ENCODE data around the gene BOD1L2.

Gene BOD1L2

GRCh38 chr18:57150081-57150480 lies 3.2 kb downstream of the BOD1L2 start:
- DNase-seq (ENCODE audit: low read depth in 2 of 2) = no peak

DNA sequence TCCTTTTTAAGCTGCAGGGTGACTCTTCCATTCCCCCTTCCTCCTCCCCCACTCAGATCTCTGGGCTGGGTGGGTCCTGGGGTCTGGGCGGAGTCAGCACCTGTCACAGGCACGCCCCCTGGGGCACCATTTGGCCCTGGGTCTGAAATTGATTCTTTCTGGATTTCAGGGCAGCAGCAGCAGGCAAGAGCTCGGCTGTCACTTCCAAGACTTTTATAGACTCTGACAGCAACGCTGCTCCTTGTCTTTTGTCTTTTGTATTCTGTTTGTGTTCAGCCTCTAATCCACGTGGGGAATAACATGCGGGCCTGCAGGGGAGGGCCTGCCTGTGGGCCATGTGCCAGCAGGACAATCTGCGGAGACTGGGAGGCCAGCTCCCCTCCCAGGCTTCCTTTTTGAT lies 3.9 kb downstream of the BOD1L2 start:
- DNase-seq (ENCODE audit: low read depth in 2 of 2) = no peak

DNA sequence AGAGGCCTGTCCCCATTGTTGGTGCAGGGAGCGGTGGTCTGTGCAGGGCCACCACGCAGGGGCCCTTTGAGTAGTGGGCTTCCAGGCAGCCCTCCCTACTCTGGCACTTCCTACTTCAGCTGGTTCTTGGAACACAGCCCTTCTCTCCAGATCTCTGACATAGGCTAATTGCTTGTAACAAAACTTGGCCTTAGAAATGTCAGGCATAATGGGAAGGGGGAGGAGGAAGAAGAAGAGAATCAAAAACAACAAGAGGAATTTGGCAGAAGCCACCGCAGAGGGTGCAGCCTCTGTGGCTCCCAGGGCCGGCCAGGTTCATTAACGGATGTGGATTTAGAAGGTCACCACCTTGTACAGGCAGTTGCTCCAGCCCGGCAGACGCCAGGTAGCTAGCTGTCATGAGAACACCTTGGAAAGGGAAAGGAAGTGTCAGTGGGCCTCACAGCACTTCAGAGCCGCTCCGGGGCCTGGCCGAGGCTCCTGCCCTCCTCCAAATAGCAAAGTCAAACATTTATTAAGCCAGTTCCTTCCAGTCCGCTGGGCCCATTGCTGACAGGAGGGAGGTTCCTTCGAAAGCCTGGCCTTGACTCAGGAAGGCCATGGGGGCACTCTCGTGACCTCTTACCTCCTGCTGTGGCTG lies 7.4 kb downstream of the BOD1L2 start:
- DNase-seq (ENCODE audit: low read depth in 2 of 2) = no peak

DNA sequence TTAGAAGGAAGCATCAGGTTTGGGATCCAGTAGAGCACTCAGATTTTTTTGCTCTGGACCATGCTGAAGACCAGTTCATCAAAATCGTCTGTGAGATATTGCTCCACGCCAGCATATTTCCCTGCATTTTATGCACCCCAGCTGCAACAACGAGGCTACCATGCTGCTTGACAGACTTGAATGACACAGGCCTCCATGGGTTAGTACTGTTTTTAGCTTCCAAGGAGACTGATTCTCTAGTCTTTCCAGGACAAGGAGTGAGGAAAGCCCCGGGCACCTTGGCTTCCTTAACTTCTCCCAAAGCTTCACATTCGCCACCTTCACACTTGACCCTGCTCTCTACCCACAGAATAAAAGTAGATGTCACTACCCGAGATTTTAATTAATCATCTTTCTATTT lies 17.5 kb downstream of the BOD1L2 start:
- DNase-seq (ENCODE audit: low read depth in 2 of 2) = no peak

DNA sequence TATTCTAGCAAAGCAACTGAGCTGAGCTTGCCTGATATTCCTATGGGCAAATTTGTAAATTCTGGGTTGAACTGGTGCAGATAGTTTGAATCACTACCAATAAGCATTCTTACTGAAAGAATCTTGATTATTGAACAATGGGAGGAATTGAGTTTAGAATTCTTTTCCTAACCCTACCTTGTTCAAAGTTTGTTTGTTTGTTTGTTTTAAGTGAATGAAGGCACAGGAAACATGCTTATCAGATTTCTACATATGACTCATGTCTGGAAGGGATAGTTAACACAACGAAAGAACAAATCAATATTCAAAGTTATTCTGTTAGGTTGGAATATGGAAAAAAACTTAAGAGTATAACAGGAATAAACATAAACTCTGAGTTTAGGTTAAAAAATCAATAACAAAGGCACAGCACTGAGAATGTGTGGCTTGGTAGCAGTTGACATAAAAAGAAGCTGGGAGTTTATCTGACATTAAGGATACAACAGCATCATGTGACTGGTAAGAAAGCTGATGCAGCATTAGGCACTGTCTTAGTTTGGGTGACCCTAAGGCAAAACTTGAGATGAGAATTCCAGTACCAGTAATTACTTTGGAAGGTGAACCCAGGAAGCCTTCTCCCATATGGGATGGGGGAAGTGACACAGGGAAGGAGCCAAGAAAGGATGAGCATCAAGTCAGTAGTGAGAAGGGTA lies 20.9 kb downstream of the BOD1L2 start:
- DNase-seq (ENCODE audit: low read depth in 2 of 2) = no peak

- DNase-seq (ENCODE audit: low read depth in 2 of 2) = no peak
Measured at GRCh38 chr18:57171026-57171425, 24.1 kb downstream of the BOD1L2 start.

GRCh38 chr18:57175532-57175931 lies 28.6 kb downstream of the BOD1L2 start:
- no peak for DNase-seq (ENCODE audit: low read depth in 2 of 2)

DNA sequence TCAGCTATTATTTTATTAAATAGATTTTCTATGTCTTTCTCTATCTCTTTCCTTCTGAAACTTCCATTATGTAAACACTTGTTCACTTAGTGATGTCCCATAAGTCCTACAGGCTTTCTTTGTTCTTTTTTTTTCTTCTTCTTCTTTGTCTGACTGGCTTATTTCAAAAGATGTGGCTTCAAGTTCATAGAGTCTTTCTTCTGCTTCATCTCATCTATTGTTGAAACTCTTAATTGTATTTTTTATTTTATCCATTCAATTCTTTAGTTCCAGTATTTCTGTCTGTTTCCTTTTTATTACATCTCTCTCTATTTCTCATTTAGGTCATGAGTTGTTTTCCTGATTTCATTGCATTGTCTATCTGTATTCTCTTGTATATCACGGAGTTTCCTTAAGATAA lies 38.5 kb downstream of the BOD1L2 start:
- no peak for DNase-seq (ENCODE audit: low read depth in 2 of 2)

GRCh38 chr18:57188851-57189557 lies 42.1 kb downstream of the BOD1L2 start:
- no peak for DNase-seq (ENCODE audit: low read depth in 2 of 2)

- no peak for DNase-seq (ENCODE audit: low read depth in 2 of 2)
Measured at GRCh38 chr18:57190026-57190425, 43.1 kb downstream of the BOD1L2 start.

GRCh38 chr18:57194070-57194469 lies 47.2 kb downstream of the BOD1L2 start:
- no peak for DNase-seq (ENCODE audit: low read depth in 2 of 2)

DNA sequence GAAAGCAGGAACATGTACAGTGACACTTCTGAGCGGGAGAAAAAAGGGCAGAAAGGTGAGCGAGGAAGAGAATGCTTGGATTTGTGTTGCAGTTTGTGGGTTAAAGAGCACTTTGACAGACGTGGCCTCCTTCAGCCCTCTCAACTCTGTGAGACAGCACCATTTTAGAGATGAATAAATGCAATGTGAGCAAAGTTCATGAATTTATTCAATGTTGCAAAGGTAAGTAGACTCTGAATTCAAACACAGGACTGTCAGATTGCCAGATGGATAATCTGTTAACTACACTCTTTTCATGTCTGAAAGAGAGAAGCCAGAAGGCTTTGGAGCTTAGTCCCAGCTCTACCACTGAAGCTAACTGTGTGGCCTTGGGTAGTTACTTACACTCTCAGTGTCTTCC lies 47.7 kb downstream of the BOD1L2 start:
- DNase-seq (ENCODE audit: low read depth in 2 of 2) = no peak

DNA sequence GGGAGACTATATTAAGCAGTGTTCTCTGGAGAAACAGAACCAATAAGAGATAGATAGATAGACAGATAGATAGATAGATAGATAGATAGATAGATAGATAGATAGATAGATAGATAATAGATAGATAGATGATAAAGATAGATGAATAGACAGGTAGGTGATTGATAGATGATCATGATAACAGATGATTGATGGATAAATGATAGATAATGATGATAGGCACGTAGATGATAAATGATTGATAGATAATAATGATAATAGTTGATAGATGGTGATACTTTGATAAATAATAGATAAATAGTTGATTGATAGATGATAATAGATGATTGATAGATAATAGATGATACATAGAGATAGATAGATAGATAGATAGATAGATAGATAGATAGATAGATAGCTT lies 48.5 kb downstream of the BOD1L2 start:
- DNase-seq (ENCODE audit: low read depth in 2 of 2) = no peak

GRCh38 chr18:57197261-57197660 lies 50.4 kb downstream of the BOD1L2 start:
- no peak for DNase-seq (ENCODE audit: low read depth in 2 of 2)

DNA sequence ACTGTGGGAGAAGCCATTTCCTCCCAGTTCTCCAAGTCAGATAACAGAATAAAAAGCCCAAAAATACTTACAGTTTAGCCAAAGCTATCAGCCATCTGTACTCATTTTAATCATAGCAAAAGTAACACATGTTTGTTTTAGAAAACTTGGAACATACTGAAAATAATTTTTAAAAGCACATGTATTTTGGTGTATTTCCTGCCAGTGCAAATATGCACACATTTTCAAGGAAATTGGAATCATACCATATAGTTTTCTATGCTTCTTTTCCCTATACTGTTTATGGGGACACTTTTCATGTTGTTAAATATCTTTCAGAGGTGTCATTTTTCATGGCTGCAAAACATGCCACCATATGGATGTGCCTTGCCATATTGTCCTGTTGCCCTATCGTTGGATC lies 51.2 kb downstream of the BOD1L2 start:
- DNase-seq (ENCODE audit: low read depth in 2 of 2) = no peak

Data from stimulated activated CD4-positive, alpha-beta T cell treated with anti-CD3 and anti-CD28 coated beads, Interleukin-4, amount 100 ng/mL, for 48 hours (primary cell).